Astrocyte of the cerebellum (primary cell): ENCODE results near the gene ACTL7A.

Experiments
- DNase-seq: peaks from one replicate; pipeline ENCODE4 v3.0.0-alpha.2; 2011; ENCODE audit warnings: low read depth
- H3K4me3 ChIP-seq: 2 replicates; pipeline ENCODE4 v1.5.1; 2011; ENCODE audit warnings: mild to moderate bottlenecking, low read depth, low read length, moderate library complexity
- CTCF ChIP-seq: IDR thresholded peaks from 2 replicates; pipeline ENCODE4 v1.5.1; 2012; ENCODE audit warnings: low read length, low read depth, moderate library complexity, mild to moderate bottlenecking; ENCODE audit errors: missing control alignments
- in situ Hi-C: cut with HindIII; loops from 2 replicates; pipeline ENCODE4 v1.10.0; 2017; ENCODE audit warnings: low sequenced_read_pairs

ACTL7A gene

DNA sequence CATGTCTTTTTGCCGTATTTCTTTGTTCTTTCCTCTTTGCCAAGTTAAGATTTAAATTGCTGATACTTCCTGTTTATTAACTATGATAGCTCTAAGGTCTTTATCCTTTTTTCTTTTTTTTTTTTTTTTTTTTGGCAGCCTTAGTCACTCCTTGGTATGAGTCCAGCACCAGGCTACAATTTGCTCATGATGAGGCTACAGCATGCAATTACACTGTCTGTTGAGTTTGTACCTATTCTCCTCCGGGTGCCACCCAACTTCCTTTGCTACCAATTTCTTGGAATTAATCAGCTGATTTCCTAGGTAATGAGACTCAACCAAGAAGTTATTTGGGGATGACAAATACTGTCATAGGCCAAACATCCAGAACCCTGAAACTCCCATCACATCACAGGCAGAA is 31.8 kb upstream of the ACTL7A start:
- no peak for TF ChIP-seq CTCF
- no peak overlapping the region for H3K4me3 ChIP-seq
- DNase-seq: no peak
- in situ Hi-C loops: no loop called here

- in situ Hi-C loops: no loop called here
- no peak for TF ChIP-seq CTCF
- no peak for DNase-seq
- H3K4me3 ChIP-seq: no peak overlapping the region
Observed at GRCh38 chr9:108831496-108832178, 30.4 kb upstream of the ACTL7A start.

- TF ChIP-seq CTCF: no peak
- no peak overlapping the region for H3K4me3 ChIP-seq
- no peak for DNase-seq
- in situ Hi-C loops: no loop called here
Observed at GRCh38 chr9:108832179-108832500, 29.9 kb upstream of the ACTL7A start.

DNA sequence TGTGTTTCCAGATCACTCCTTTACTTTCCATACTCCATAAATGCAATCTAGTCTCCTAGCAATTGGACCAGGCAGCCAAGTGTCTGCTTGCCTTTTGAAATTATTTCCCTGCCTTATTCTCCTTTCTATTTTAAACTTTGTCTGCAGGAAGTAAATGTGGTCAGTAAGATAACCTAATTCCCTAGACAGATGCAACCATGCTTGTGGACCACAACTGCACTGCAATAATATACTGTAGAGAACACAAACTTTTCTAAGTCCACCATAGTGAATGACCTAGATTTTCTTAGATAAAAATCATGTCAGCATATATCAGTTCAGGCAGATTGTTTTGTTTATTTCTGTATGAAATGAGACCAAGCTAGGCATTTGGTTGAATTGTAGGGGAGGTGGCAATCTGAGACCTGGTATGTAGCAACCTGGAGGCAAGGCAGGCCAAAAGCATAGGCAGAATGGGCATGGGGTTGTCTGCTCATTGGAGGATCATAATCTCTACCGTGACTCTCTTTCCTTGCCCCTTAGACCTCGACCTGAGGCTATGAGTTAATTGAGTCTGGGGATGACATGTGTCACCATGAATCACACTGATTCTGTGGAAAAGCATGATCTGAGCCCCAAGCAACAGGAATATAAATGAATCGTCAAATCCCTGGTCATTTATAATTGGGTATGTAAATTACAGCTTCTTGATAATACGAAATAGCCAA is 27.0 kb upstream of the ACTL7A start:
- DNase-seq: no peak
- TF ChIP-seq CTCF: no peak
- H3K4me3 ChIP-seq: no peak overlapping the region
- in situ Hi-C loops: no loop called here

GRCh38 chr9:108835831-108836230 is 26.2 kb upstream of the ACTL7A start:
- TF ChIP-seq CTCF: no peak
- in situ Hi-C loops: no loop called here
- no peak for DNase-seq
- no peak overlapping the region for H3K4me3 ChIP-seq

GRCh38 chr9:108836319-108836718 is 25.7 kb upstream of the ACTL7A start:
- no peak for DNase-seq
- no peak for TF ChIP-seq CTCF
- in situ Hi-C loops: no loop called here
- no peak overlapping the region for H3K4me3 ChIP-seq
